ENCODE measurements around the gene LGALS7B. TPM values are rescaled to one million over a fixed set of nuclear protein-coding genes. Genes with fewer than 3 reads are reported as not detected.

The LGALS7B gene
- total and polyA plus RNA-seq, 2 experiments from 2014 or later: 2.4 to 6.6 TPM

GRCh38 chr19:38837656-38838121 lies 48.7 kb downstream of the LGALS7B start:
- Mint-ChIP-seq H3K36me3 (ENCODE audit: low read depth) (peaks cover 82% of the 10 kb centered on the region), H3K4me3 (no peak overlapping the region), H3K4me1 (no peaks in the 10 kb centered on the region; the same call in 2 of the 3 replicates), H3K27ac (no peak overlapping the region), H3K9me3 (no peaks in the 10 kb centered on the region), H3K27me3 (ENCODE audit: insufficient read depth, low read depth, poor library complexity) (peaks cover 20% of the 10 kb centered on the region)
- peaks cover 85% of the 10 kb centered on the region for H3F3A ChIP-seq (replicated peaks; ENCODE audit: low read depth)
- peaks cover 31% of the 10 kb centered on the region for H4K20me1 ChIP-seq (replicated peaks; ENCODE audit: insufficient read depth)
- H3K4me3 ChIP-seq: no peak overlapping the region
- DNase-seq (ENCODE audit: low spot score): no peak
- no peak for TF ChIP-seq ZNF114 (CRISPR knock-in tag; IDR thresholded peaks at IDR 0.05)
- H3K27ac ChIP-seq (ENCODE audit: low read depth): no peak overlapping the region
- H3K9me2 ChIP-seq (ENCODE audit: insufficient read depth): no peaks in the 10 kb centered on the region
- H3K27me3 ChIP-seq (ENCODE audit: insufficient read depth): no peaks in the 10 kb centered on the region
- peaks cover 3% of the 10 kb centered on the region; the same call in 1 of the 2 replicates for H3K4me1 ChIP-seq (ENCODE audit: insufficient read depth)
- no peak for ATAC-seq
- no peak overlapping the region for H3K4me2 ChIP-seq
- H3K36me3 ChIP-seq (ENCODE audit: insufficient read depth): peaks cover 60% of the 10 kb centered on the region
- no peak overlapping the region for H2AFZ ChIP-seq
- peaks cover 19% of the 10 kb centered on the region for H3K79me2 ChIP-seq (replicated peaks; ENCODE audit: insufficient read depth)

GRCh38 chr19:38838208-38838985 lies 49.4 kb downstream of the LGALS7B start:
- peak overlapping the region; percentile 61; the same call in 1 of the 2 replicates for H3K27ac Mint-ChIP-seq
- no peaks in the 10 kb centered on the region for H3K9me3 Mint-ChIP-seq
- DNase-seq (ENCODE audit: low spot score) (no peak), ATAC-seq (no peak)
- H3K36me3 ChIP-seq (ENCODE audit: insufficient read depth): peaks cover 67% of the 10 kb centered on the region
- no peaks in the 10 kb centered on the region for H3K9me2 ChIP-seq (ENCODE audit: insufficient read depth)
- peaks cover 89% of the 10 kb centered on the region for H3K36me3 Mint-ChIP-seq (ENCODE audit: low read depth)
- H3K79me2 ChIP-seq (replicated peaks; ENCODE audit: insufficient read depth): peaks cover 25% of the 10 kb centered on the region
- no peaks in the 10 kb centered on the region for H3K4me1 ChIP-seq (ENCODE audit: insufficient read depth)
- TF ChIP-seq POLR2AphosphoS5 (IDR thresholded peaks at IDR 0.05; ENCODE audit: low read depth): peak; percentile 31; the same call in 1 of the 2 replicates
- TF ChIP-seq REST (IDR thresholded peaks at IDR 0.05; ENCODE audit: unreplicated experiment): no peak
- H3K4me3 ChIP-seq: no peak overlapping the region
- peaks cover 34% of the 10 kb centered on the region for H4K20me1 ChIP-seq (replicated peaks; ENCODE audit: insufficient read depth)
- peaks cover 17% of the 10 kb centered on the region for H3K27me3 Mint-ChIP-seq (ENCODE audit: insufficient read depth, low read depth, poor library complexity)
- H3K4me3 Mint-ChIP-seq: no peak overlapping the region
- H3F3A ChIP-seq (replicated peaks; ENCODE audit: low read depth): peaks cover 82% of the 10 kb centered on the region
- H3K4me1 Mint-ChIP-seq: no peaks in the 10 kb centered on the region; the same call in 2 of the 3 replicates
- no peaks in the 10 kb centered on the region for H3K27me3 ChIP-seq (ENCODE audit: insufficient read depth)
- H3K27ac ChIP-seq (ENCODE audit: low read depth): 0 out of 2 replicates have a peak overlapping the region, but pooled peaks have one; percentile 55
- H2AFZ ChIP-seq: no peak overlapping the region
- H3K4me2 ChIP-seq: no peak overlapping the region
